Middle frontal gyrus (tissue), 1 donor: Measurements from ENCODE around the gene MAMDC4.
"Not testable (repeated sequence)": the region's sequence is repeated elsewhere in the genome, so short reads cannot be mapped to it uniquely, and the experiment has no call there.

Source experiments
- DNase-seq: peaks from one replicate; pipeline ENCODE4 v3.0.0-alpha.2; 2015; ENCODE audit warnings: low spot score; ENCODE audit errors: extremely low spot score

Gene MAMDC4

GRCh38 chr9:136851941-136852663 lies at the start of gene MAMDC4:
MAMDC4 (plus strand) TSS chr9:136852346; CDS start chr9:136852417, 71 bp downstream.
- DNase-seq = no peak

GRCh38 chr9:136803009-136803550 lies 49.1 kb upstream of the MAMDC4 start:
- DNase-seq = not testable (repeated sequence)

GRCh38 chr9:136803551-136804508 lies 48.3 kb upstream of the MAMDC4 start:
- DNase-seq = no peak

GRCh38 chr9:136804509-136805206 lies 47.5 kb upstream of the MAMDC4 start:
- DNase-seq = no peak

GRCh38 chr9:136805207-136805740 lies 46.9 kb upstream of the MAMDC4 start:
- DNase-seq = no peak

GRCh38 chr9:136806067-136806466 lies 46.1 kb upstream of the MAMDC4 start:
- DNase-seq = no peak

GRCh38 chr9:136806631-136807201 lies 45.4 kb upstream of the MAMDC4 start:
- no peak for DNase-seq

- DNase-seq = no peak
Observed at GRCh38 chr9:136807281-136808074, 44.7 kb upstream of the MAMDC4 start, which contains the start of gene RABL6. RABL6 (plus strand) TSS chr9:136807948; CDS start chr9:136808197, 249 bp downstream.

- DNase-seq = no peak
Observed at GRCh38 chr9:136808075-136808805, 43.9 kb upstream of the MAMDC4 start.

- no peak for DNase-seq
Observed at GRCh38 chr9:136808806-136809158, 43.4 kb upstream of the MAMDC4 start.

- DNase-seq = no peak
Observed at GRCh38 chr9:136814725-136815421, 37.3 kb upstream of the MAMDC4 start.

GRCh38 chr9:136815422-136815782 lies 36.7 kb upstream of the MAMDC4 start:
- no peak for DNase-seq

- no peak for DNase-seq
Observed at GRCh38 chr9:136820971-136821825, 30.9 kb upstream of the MAMDC4 start.

- DNase-seq = no peak
Observed at GRCh38 chr9:136821826-136822544, 30.2 kb upstream of the MAMDC4 start.

GRCh38 chr9:136823136-136824046 lies 28.8 kb upstream of the MAMDC4 start:
- DNase-seq = no peak
